Measurements from ENCODE around the gene FAM174B. TPM values are rescaled to one million over a fixed set of nuclear protein-coding genes. Genes with fewer than 3 reads are reported as not detected.

FAM174B gene
- total and polyA plus RNA-seq, 4 donors: 2.5 to 4.5 (median 3.8) TPM

- no peak for DNase-seq (ENCODE audit: low spot score)
- Histone ChIP-seq H3K9me3 (ENCODE audit: control insufficient read depth in 4 of 4, low read length in 3 of 4) (no peaks in the 10 kb centered on the region), H3K4me1 (ENCODE audit: control insufficient read depth in 4 of 4, insufficient read depth in 4 of 4, low read length in 3 of 4) (peaks cover 3 to 13% (median 10%) of the 10 kb centered on the region in 4 donors), H3K27me3 (ENCODE audit: control insufficient read depth in 4 of 4, insufficient read depth in 4 of 4, low read length in 3 of 4) (peaks cover 0 to 2% (median 0%) of the 10 kb centered on the region in 4 donors), H3K27ac (ENCODE audit: low read depth in 1 of 2, low read length in 2 of 2) (no peak overlapping the region), H3K4me3 (ENCODE audit: low read depth in 1 of 3, low read length in 3 of 3) (no peak overlapping the region), H3K9ac (ENCODE audit: low read depth in 1 of 2, low read length in 2 of 2) (no peak overlapping the region), H3K36me3 (ENCODE audit: control insufficient read depth in 4 of 4, insufficient read depth in 3 of 4, low read depth in 1 of 4, low read length in 3 of 4) (no peaks in the 10 kb centered on the region)
- TF ChIP-seq REST (IDR thresholded peaks at IDR 0.05) (no peak), ATF3 (IDR thresholded peaks at IDR 0.05) (no peak), RXRA (IDR thresholded peaks at IDR 0.05) (no peak), NR2F2 (IDR thresholded peaks at IDR 0.05) (no peak), SP1 (IDR thresholded peaks at IDR 0.05) (no peak), GABPA (IDR thresholded peaks at IDR 0.05 in 1 of 2, conservative IDR thresholded peaks at IDR 0.05 in 1 of 2) (no peak), MAX (IDR thresholded peaks at IDR 0.05) (no peak), TAF1 (conservative IDR thresholded peaks at IDR 0.05) (no peak), FOXA1 (IDR thresholded peaks at IDR 0.05) (no peak), RAD21 (IDR thresholded peaks at IDR 0.05) (no peak), CTCF (IDR thresholded peaks at IDR 0.05; ENCODE audit: low read depth, low read length, missing input control) (no peak), FOXA2 (IDR thresholded peaks at IDR 0.05) (no peak), HNF4G (IDR thresholded peaks at IDR 0.05) (no peak), JUND (IDR thresholded peaks at IDR 0.05) (no peak), ZBTB33 (IDR thresholded peaks at IDR 0.05) (no peak)
- 90% methylated on average over 10 of the region's 10 CpGs for WGBS
Observed at GRCh38 chr15:92651877-92652575, 3.5 kb downstream of the FAM174B start.

GRCh38 chr15:92650966-92651365, 4.6 kb downstream of the FAM174B start:
- no peaks in the 10 kb centered on the region for H3K36me3 ChIP-seq (ENCODE audit: control insufficient read depth in 4 of 4, insufficient read depth in 3 of 4, low read depth in 1 of 4, low read length in 3 of 4)
- no peak overlapping the region for H3K27ac ChIP-seq (ENCODE audit: low read depth in 1 of 2, low read length in 2 of 2)
- no peaks in the 10 kb centered on the region for H3K9me3 ChIP-seq (ENCODE audit: control insufficient read depth in 4 of 4, low read length in 3 of 4)
- DNase-seq (ENCODE audit: low spot score): no peak
- H3K4me3 ChIP-seq (ENCODE audit: low read depth in 1 of 3, low read length in 3 of 3): no peak overlapping the region
- H3K27me3 ChIP-seq (ENCODE audit: control insufficient read depth in 4 of 4, insufficient read depth in 4 of 4, low read length in 3 of 4): no peaks in the 10 kb centered on the region
- TF ChIP-seq HNF4A (conservative IDR thresholded peaks at IDR 0.05): no peak
- no peak for TF ChIP-seq ATF3 (IDR thresholded peaks at IDR 0.05)
- no peak for TF ChIP-seq FOXA2 (IDR thresholded peaks at IDR 0.05)
- TF ChIP-seq NR2F2 (IDR thresholded peaks at IDR 0.05): no peak
- no peak for TF ChIP-seq TAF1 (conservative IDR thresholded peaks at IDR 0.05)
- no peak for TF ChIP-seq GABPA (IDR thresholded peaks at IDR 0.05 in 1 of 2, conservative IDR thresholded peaks at IDR 0.05 in 1 of 2)
- no peak for TF ChIP-seq REST (IDR thresholded peaks at IDR 0.05)
- no peak for TF ChIP-seq MAX (IDR thresholded peaks at IDR 0.05)
- no peak for TF ChIP-seq JUND (IDR thresholded peaks at IDR 0.05)
- WGBS: 95% methylated on average over 2 of the region's 2 CpGs
- H3K9ac ChIP-seq (ENCODE audit: low read depth in 1 of 2, low read length in 2 of 2): no peak overlapping the region
- H3K4me1 ChIP-seq (ENCODE audit: control insufficient read depth in 4 of 4, insufficient read depth in 4 of 4, low read length in 3 of 4): peaks cover 3 to 13% (median 10%) of the 10 kb centered on the region in 4 donors

All from liver (tissue), 9 donors.